ENCODE measurements around the gene LKAAEAR1. TPM values are rescaled to one million over a fixed set of nuclear protein-coding genes. Genes with fewer than 3 reads are reported as not detected.
"Not testable (repeated sequence)": the region's sequence is repeated elsewhere in the genome, so short reads cannot be mapped to it uniquely, and the experiment has no call there.

Gene LKAAEAR1
- total and polyA plus RNA-seq, 3 experiments from 2014 or later, result 0.29 to 1.2 (median 0.39) TPM

DNA sequence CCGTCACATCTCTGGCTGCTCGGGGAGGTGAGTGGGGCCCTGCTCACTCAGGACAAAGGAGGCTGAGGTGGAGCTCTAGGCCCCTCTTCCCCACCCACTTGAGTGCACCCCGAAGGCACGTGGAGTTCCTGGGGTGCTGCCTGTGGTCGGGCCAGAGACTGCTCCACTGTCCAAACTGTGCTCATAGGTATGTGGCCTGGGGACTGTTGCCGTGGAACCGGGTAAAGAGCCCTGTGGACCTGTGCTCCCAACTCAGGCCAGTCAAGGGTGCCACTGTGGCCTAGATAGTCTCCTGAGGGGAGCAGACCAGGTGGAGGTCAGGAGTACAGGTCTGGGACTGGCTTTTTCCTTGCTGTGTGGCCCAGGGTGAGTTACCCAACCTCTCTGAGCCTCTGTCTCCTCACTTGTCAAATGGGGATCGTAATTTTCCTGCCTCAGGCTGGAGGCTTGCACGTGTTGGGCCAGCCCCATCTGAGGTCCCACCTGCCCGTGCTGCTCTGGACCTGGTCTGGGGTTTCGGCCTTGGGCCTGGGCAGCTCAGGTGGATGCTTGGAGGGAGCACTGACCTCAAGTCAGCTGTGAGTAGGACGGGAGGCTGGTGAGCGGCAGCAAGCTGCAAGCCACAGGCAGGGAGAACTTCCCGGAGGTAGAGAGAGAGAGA is 35.6 kb upstream of the LKAAEAR1 start:
- ChIA-PET CTCF (interaction anchor here (0.6 to 4.1 kb wide), 13 partner anchors 9 to 213 kb away, joined by 3 to 71 read pairs (median 4); partner anchors contain the start of genes LKAAEAR1, OPRL1, PRPF6 and RGS19), POLR2A (interaction anchor here (1.8 kb wide), 1 partner anchor 81 kb away, joined by 6 read pairs; no protein-coding TSS in a partner anchor)
- Mint-ChIP-seq H3K27me3 (peaks cover 8 to 23% of the 10 kb centered on the region in 2 donors), H3K27ac (peak overlapping the region in 5 of 8 donors; percentile 9 to 78 (median 44)), H3K4me3 (peak overlapping the region; percentile 47 to 74 (median 70)), H3K4me1 (peaks cover 6 to 10% (median 7%) of the 10 kb centered on the region in 3 donors), H3K9me3 (no peaks in the 10 kb centered on the region), H3K36me3 (no peaks in the 10 kb centered on the region)
- Histone ChIP-seq H3K4me1 (ENCODE audit: insufficient read depth, low read length) (peaks cover 11% of the 10 kb centered on the region), H3K36me3 (ENCODE audit: insufficient read depth, low read length) (no peaks in the 10 kb centered on the region), H3K4me3 (ENCODE audit: low read length) (peak overlapping the region; percentile 43), H3K9me3 (ENCODE audit: low read length) (no peaks in the 10 kb centered on the region), H3K27ac (ENCODE audit: low read depth, low read length) (no peak overlapping the region), H3K27me3 (ENCODE audit: insufficient read depth, low read length, poor library complexity, severe bottlenecking) (no peaks in the 10 kb centered on the region)
- DNase-seq, result no peak

DNA sequence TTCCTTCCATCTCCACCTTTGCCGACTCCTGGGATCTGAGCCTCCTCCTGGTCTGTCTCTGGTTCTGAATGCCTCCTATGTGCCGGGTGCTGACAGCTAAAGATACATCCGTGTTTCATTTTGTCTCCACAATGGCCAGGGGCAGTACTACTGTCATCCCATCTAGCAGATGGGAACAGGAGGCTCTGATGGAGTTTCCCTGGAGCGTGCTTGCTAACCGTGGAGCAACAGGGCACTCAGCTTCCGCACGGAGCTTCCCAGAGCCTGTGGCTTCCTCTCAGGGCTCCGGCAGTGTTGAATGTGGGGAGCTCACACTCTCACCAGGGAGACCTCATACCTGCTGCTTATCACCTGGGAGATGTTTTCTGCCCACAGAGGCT is 35.1 kb upstream of the LKAAEAR1 start:
- Histone ChIP-seq H3K27me3 (ENCODE audit: insufficient read depth, low read length, poor library complexity, severe bottlenecking) (no peaks in the 10 kb centered on the region), H3K4me3 (ENCODE audit: low read length) (no peak overlapping the region), H3K4me1 (ENCODE audit: insufficient read depth, low read length) (peaks cover 11% of the 10 kb centered on the region), H3K9me3 (ENCODE audit: low read length) (no peaks in the 10 kb centered on the region), H3K27ac (ENCODE audit: low read depth, low read length) (no peak overlapping the region), H3K36me3 (ENCODE audit: insufficient read depth, low read length) (no peaks in the 10 kb centered on the region)
- CTCF ChIA-PET, result interaction anchor here (1.2 to 4.1 kb wide), 7 partner anchors 9 to 139 kb away, joined by 3 to 71 read pairs (median 12); partner anchors contain the start of genes LKAAEAR1, PRPF6 and SAMD10
- POLR2A ChIA-PET, result interaction anchor here (1.8 kb wide), 1 partner anchor 81 kb away, joined by 6 read pairs; no protein-coding TSS in a partner anchor
- no peak overlapping the region for H3K27ac Mint-ChIP-seq
- H3K4me1 Mint-ChIP-seq, result peaks cover 6 to 10% (median 7%) of the 10 kb centered on the region in 3 donors
- H3K36me3 Mint-ChIP-seq, result no peaks in the 10 kb centered on the region
- DNase-seq, result no peak
- peaks cover 8 to 19% of the 10 kb centered on the region in 2 donors for H3K27me3 Mint-ChIP-seq
- no peaks in the 10 kb centered on the region for H3K9me3 Mint-ChIP-seq
- no peak overlapping the region for H3K4me3 Mint-ChIP-seq

- H3K27ac ChIP-seq (ENCODE audit: low read depth, low read length); H3K27ac Mint-ChIP-seq; DNase-seq; H3K4me3 Mint-ChIP-seq; H3K4me3 ChIP-seq (ENCODE audit: low read length); H3K36me3 Mint-ChIP-seq; H3K36me3 ChIP-seq (ENCODE audit: insufficient read depth, low read length); H3K9me3 ChIP-seq (ENCODE audit: low read length); H3K27me3 ChIP-seq (ENCODE audit: insufficient read depth, low read length, poor library complexity, severe bottlenecking); H3K27me3 Mint-ChIP-seq; H3K9me3 Mint-ChIP-seq; POLR2A ChIA-PET; H3K4me1 Mint-ChIP-seq: not testable (repeated sequence)
- CTCF ChIA-PET, result interaction anchor here (1.3 to 2.4 kb wide), 2 partner anchors 33 to 143 kb away, joined by 3 to 7 read pairs; partner anchors contain the start of gene LKAAEAR1
- H3K4me1 ChIP-seq (ENCODE audit: insufficient read depth, low read length), result peaks cover 11% of the 10 kb centered on the region
Observed at GRCh38 chr20:64117432-64117777, 33.2 kb upstream of the LKAAEAR1 start.

- peaks cover 6 to 10% (median 7%) of the 10 kb centered on the region in 3 donors for H3K4me1 Mint-ChIP-seq
- Histone ChIP-seq H3K4me3 (ENCODE audit: low read length) (no peak overlapping the region), H3K36me3 (ENCODE audit: insufficient read depth, low read length) (no peaks in the 10 kb centered on the region), H3K9me3 (ENCODE audit: low read length) (no peaks in the 10 kb centered on the region), H3K4me1 (ENCODE audit: insufficient read depth, low read length) (peaks cover 11% of the 10 kb centered on the region), H3K27ac (ENCODE audit: low read depth, low read length) (no peak overlapping the region), H3K27me3 (ENCODE audit: insufficient read depth, low read length, poor library complexity, severe bottlenecking) (no peaks in the 10 kb centered on the region)
- POLR2A ChIA-PET, result no interaction called here
- H3K27me3 Mint-ChIP-seq, result peaks cover 6 to 7% of the 10 kb centered on the region in 2 donors
- H3K36me3 Mint-ChIP-seq, result no peaks in the 10 kb centered on the region
- H3K27ac Mint-ChIP-seq, result no peak overlapping the region
- H3K9me3 Mint-ChIP-seq, result no peaks in the 10 kb centered on the region
- CTCF ChIA-PET, result interaction anchor here (1.3 to 2.4 kb wide), 2 partner anchors 33 to 143 kb away, joined by 3 to 7 read pairs; partner anchors contain the start of gene LKAAEAR1
- H3K4me3 Mint-ChIP-seq, result no peak overlapping the region
- no peak for DNase-seq
Observed at GRCh38 chr20:64116541-64117431, 32.6 kb upstream of the LKAAEAR1 start.

DNA sequence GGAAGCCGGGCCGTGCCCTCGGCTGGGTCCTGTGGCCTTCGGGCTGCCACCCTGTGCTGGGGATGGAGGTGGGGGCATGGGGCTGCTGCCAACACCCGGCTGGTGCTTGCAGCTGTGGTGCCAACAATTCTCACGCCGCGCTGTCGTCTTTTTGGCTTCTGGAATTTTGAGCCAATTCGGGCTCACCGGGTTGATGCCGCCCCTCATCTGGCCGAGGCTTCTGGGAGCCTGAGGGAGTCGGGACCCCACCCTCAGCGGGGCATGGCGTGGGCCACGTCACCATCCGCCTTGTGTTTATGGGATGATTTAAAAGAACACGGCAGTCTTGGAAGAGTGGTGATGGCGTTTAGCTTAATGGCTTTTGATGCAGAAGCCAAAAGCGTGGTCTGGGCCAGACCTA is 31.8 kb upstream of the LKAAEAR1 start:
- H3K27me3 Mint-ChIP-seq, result peaks cover 0 to 2% of the 10 kb centered on the region in 2 donors

GRCh38 chr20:64115171-64115911 is 31.1 kb upstream of the LKAAEAR1 start:
- H3K27me3 Mint-ChIP-seq, result no peaks in the 10 kb centered on the region
- H3K36me3 ChIP-seq (ENCODE audit: insufficient read depth, low read length), result no peaks in the 10 kb centered on the region
- no peak overlapping the region for H3K4me3 ChIP-seq (ENCODE audit: low read length)
- H3K4me3 Mint-ChIP-seq, result no peak overlapping the region
- no peak overlapping the region for H3K27ac ChIP-seq (ENCODE audit: low read depth, low read length)
- peaks cover 7% of the 10 kb centered on the region for H3K4me1 ChIP-seq (ENCODE audit: insufficient read depth, low read length)
- no peak overlapping the region for H3K27ac Mint-ChIP-seq
- H3K4me1 Mint-ChIP-seq, result peaks cover 4 to 7% (median 6%) of the 10 kb centered on the region in 3 donors
- DNase-seq, result no peak
- CTCF ChIA-PET, result interaction anchor here (1.0 kb wide), 1 partner anchor 32 kb away, joined by 3 read pairs; the partner anchor contains the start of gene LKAAEAR1
- no peaks in the 10 kb centered on the region for H3K36me3 Mint-ChIP-seq
- H3K9me3 Mint-ChIP-seq, result no peaks in the 10 kb centered on the region
- no peaks in the 10 kb centered on the region for H3K27me3 ChIP-seq (ENCODE audit: insufficient read depth, low read length, poor library complexity, severe bottlenecking)
- H3K9me3 ChIP-seq (ENCODE audit: low read length), result no peaks in the 10 kb centered on the region
- POLR2A ChIA-PET, result no interaction called here

More for the DNA sequence above, 31.8 kb upstream of the LKAAEAR1 start:
- Mint-ChIP-seq H3K27ac (no peak overlapping the region), H3K9me3 (no peaks in the 10 kb centered on the region), H3K4me1 (peaks cover 6 to 10% (median 7%) of the 10 kb centered on the region in 3 donors), H3K36me3 (no peaks in the 10 kb centered on the region), H3K4me3 (no peak overlapping the region)
- no peak for DNase-seq
- no peaks in the 10 kb centered on the region for H3K36me3 ChIP-seq (ENCODE audit: insufficient read depth, low read length)
- POLR2A ChIA-PET, result no interaction called here
- H3K9me3 ChIP-seq (ENCODE audit: low read length), result no peaks in the 10 kb centered on the region
- CTCF ChIA-PET, result interaction anchor here (2.4 kb wide), 1 partner anchor 32 kb away, joined by 7 read pairs; the partner anchor contains the start of gene LKAAEAR1
- H3K27me3 ChIP-seq (ENCODE audit: insufficient read depth, low read length, poor library complexity, severe bottlenecking), result no peaks in the 10 kb centered on the region
- no peak overlapping the region for H3K4me3 ChIP-seq (ENCODE audit: low read length)
- H3K27ac ChIP-seq (ENCODE audit: low read depth, low read length), result no peak overlapping the region
- peaks cover 11% of the 10 kb centered on the region for H3K4me1 ChIP-seq (ENCODE audit: insufficient read depth, low read length)

DNA sequence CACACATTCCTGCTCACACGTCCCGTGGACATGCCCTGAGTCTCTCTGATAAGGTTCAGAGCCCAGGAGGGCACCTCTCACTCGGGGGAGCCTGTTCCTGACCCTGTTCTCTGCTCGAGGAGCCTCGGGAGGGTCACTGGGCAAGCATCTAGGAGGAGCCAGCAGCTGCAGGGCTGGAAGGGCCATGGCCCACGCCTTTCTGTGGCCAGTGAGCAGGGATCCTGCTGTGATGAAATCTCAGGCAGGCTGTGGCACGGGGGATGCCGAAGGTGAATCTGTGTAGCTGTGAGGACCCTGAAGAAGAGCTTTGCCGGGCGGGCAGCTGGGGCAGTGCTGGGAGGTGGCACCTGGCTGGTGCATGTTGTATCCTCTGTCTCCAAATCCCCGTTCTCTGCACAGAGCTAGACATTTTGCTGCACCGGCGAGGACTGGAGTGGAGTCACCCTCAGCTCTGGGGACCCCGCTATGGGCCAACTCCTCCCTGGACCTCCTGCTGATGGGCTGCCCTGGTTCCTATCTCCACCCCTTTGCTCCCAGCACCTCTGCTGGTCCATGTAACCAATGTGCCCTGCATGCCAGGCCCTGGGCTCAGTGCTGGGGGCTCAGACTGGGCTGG is 30.3 kb upstream of the LKAAEAR1 start:
- DNase-seq, result no peak
- Histone ChIP-seq H3K27ac (ENCODE audit: low read depth, low read length) (no peak overlapping the region), H3K9me3 (ENCODE audit: low read length) (no peaks in the 10 kb centered on the region), H3K36me3 (ENCODE audit: insufficient read depth, low read length) (no peaks in the 10 kb centered on the region), H3K4me1 (ENCODE audit: insufficient read depth, low read length) (no peaks in the 10 kb centered on the region), H3K4me3 (ENCODE audit: low read length) (no peak overlapping the region), H3K27me3 (ENCODE audit: insufficient read depth, low read length, poor library complexity, severe bottlenecking) (no peaks in the 10 kb centered on the region)
- CTCF ChIA-PET, result interaction anchor here (0.9 to 1.0 kb wide), 2 partner anchors 31 to 76 kb away, joined by 3 to 4 read pairs; partner anchors contain the start of gene LKAAEAR1
- Mint-ChIP-seq H3K27ac (no peak overlapping the region), H3K9me3 (no peaks in the 10 kb centered on the region), H3K27me3 (no peaks in the 10 kb centered on the region), H3K36me3 (no peaks in the 10 kb centered on the region), H3K4me3 (no peak overlapping the region), H3K4me1 (no peaks in the 10 kb centered on the region)
- POLR2A ChIA-PET, result no interaction called here
